NB4 (cell line): Measurements from ENCODE around the gene PPARA.

Experiments
- CTCF ChIP-seq: IDR thresholded peaks from one replicate; pipeline ENCODE4 v1.5.1; 2012; ENCODE audit warnings: low read depth, low read length
- POLR2A ChIP-seq: IDR thresholded peaks from 2 replicates; pipeline ENCODE4 v1.6.1; 2011; ENCODE audit warnings: mild to moderate bottlenecking; ENCODE audit not compliant: insufficient read length; ENCODE audit errors: extremely low read depth

DNA sequence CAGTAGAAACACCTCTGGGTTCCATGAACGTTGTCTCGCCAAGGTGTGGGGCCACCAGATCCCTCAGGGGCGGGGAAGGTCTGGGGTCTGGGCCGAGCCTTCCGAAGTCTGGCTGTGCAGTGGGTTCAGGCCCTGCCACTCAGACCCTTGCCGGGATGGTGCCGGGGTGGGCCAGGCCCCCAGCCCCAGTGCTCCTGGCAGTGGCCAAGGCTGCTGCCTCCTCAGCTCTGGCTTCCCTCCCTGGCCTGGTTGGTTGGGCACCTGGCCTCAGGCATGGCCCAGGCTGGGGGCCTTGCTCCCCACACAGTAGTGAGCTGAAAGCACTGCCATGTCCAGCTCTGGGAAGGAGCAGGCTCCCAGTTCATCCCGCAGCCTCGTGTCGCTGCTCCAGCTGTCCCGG is 48.2 kb upstream of the PPARA start:
- no peak for TF ChIP-seq CTCF
- TF ChIP-seq POLR2A, result no peak
